ELR (cell line): Measurements from ENCODE around the gene NDFIP2.

Source experiments
- DNase-seq: peaks from one replicate; pipeline ENCODE4 v3.0.0-alpha.2; 2015; ENCODE audit warnings: low read depth

NDFIP2 gene

DNA sequence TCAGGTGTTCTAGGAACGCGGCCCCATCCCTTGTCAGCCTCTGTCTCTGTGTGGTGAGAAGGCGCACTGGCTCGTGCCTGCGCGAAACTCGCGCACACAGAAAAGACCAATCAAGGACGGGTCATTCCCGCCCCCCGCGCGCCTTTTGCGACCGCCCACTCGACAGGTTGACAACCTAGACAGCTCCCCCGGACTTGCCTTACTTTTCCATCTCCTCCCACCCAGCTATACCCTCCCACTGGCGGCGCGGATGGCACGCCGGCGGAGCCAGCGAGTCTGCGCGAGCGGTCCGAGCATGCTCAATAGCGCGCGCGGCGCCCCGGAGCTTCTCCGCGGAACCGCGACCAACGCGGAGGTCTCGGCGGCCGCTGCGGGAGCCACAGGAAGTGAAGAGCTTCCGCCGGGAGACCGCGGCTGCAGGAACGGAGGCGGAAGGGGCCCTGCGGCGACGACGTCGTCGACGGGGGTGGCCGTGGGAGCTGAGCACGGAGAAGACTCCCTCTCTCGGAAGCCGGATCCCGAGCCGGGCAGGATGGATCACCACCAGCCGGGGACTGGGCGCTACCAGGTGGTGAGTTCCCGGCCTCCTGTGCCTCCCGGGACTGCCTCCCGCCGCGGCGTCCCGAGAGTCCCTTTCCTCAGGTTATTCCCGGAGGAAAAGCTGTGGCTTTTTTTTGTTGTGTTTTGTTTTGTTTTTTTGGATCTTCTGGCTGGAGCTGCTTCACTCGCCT lies at the start of gene NDFIP2:
Gene NDFIP2 (plus strand): TSS at position 202 of the 731 bp plus-strand sequence. CDS start 49 bp downstream, at position 251.
- peak; percentile 85 for DNase-seq

DNA sequence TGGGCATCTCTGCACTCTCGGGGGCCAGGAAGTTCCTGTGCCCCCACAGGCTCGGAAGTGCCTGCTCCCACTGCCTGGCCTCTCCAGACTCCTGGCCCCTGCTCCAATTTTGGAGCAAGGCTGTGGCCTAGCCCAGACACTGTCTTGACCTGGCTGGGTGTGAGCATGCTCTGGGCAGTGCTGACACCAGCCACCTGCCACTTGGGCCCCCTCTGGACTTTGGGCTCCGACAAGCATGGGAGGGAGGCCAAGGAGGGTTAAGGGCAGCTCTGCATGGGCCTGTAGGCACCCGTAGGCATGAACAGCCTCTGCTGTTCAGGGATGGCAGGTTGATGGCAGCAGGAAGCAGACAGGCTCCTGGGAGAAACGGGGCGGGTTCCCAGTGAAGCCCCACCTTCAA lies 48.9 kb upstream of the NDFIP2 start:
- no peak for DNase-seq

GRCh38 chr13:79432992-79433391 lies 48.0 kb upstream of the NDFIP2 start:
- DNase-seq, result no peak

DNA sequence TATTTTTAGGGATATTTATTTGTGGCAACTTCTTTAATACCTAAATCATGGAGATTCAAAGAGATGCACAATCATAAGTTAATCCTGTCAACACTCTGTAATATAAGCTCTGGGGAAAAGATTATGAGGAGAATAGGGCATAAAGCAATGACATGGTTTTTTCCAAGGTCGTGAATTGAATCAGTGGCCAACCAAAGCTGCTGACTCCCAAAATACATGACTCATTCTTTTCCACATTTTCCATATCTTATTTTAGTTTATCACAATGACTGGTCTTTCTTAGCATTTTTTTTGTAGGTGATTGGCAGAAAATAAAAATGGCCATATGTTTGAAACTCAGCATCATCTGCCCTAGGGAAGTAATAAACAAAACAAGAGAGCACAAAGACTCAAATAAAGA lies 46.4 kb upstream of the NDFIP2 start:
- DNase-seq, result peak; percentile 61

GRCh38 chr13:79435561-79435990 lies 45.4 kb upstream of the NDFIP2 start:
- peak; percentile 85 for DNase-seq

GRCh38 chr13:79439275-79439674 lies 41.7 kb upstream of the NDFIP2 start:
- DNase-seq, result no peak

DNA sequence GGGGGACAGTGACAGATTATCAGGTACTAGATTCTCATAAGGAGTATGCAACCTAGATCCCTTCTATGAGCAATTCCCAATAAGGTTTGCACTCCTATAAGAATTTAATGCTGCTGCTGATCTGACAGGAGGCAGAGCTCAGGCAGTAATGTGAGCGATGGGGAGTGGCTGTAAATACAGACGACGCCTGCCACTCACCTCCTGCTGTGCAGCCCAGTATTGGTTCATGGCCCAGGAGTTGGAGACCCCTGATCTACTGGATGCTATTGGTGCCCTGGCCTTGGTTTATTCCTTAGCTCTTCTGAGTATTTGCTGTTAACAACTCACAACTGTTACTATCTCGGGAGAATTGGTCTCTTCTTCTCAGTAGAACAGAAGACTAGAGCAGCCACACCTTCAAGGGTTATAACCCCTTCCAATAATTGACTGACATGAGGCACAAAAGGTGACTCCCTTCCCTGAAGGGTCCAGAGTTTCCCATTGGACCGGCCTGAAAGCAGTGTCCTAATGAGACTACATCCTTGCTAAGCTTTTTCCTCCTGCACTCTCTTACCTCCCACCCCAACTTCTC lies 39.9 kb upstream of the NDFIP2 start:
- no peak for DNase-seq

DNA sequence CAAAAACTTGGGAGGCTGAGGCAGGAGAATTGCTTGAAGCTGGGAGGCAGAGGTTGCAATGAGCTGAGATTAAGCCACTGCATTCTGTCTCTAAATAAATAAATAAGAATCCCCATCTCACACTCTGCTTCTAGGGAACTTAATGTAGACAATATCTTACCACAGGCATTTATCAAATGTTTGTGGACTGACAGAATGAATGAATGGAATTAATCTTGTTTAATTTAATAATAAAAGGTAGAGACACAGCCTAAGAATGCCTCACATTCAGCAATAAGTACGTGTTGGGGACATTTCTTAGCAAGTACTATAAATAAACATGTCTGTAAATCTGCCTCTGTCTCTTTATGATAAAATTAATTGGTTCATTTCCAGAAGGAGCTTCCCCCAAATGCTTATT lies 38.7 kb upstream of the NDFIP2 start:
- no peak for DNase-seq

- DNase-seq, result no peak
Measured at GRCh38 chr13:79442706-79443105, 38.2 kb upstream of the NDFIP2 start.

DNA sequence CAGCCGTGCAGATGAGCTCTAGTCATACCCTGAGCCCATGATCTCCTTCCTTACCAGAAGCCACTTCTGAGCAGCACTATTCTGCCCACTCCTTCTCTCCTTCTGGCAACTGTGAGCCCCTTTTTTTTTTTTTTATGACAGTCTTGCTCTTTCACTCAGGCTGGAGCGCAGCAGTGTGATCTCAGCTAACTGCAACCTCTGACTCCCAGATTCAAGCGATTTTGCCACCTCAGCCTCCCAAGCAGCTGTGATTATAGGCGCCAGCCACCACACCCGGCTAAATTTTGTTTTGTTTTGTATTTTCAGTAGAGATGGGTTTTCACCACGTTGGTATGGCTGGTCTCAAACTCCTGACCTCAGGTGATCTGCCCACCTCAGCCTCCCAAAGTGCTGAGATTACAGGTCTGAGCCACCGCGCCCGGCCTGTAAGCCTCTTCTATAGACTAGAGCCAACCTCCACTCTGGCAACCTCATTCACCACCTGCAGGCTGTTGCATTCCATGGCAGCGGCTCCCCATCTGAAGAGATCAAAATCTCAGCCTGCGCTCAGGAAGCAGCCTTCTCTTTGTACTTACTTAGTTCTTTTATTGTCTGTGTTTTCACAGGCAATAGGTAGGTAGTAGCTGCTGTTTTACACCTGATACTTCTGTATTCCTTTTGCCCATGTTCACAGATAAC lies 34.8 kb upstream of the NDFIP2 start:
- DNase-seq, result no peak

DNA sequence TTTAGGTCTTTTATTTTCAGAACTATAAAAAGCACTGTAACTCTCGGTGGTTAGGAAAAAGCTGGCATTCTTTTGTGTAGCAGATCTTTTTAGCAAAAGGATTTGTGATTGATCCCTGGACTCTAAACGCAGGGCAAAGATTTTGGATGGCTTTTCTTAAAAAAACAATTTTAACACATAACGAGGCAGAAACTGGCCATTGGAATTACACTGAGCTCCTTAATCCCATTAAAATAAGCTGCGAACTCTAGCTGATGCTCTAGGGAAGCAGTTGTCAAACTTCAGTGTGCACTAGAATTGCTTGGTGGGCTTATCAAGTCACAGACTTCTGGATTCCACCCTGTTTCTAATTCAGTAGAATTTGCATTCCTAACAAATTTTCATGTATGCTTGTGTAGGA lies 33.8 kb upstream of the NDFIP2 start:
- no peak for DNase-seq

GRCh38 chr13:79447741-79448140 lies 33.2 kb upstream of the NDFIP2 start:
- no peak for DNase-seq

GRCh38 chr13:79448413-79448812 lies 32.5 kb upstream of the NDFIP2 start:
- peak; percentile 50 for DNase-seq

DNA sequence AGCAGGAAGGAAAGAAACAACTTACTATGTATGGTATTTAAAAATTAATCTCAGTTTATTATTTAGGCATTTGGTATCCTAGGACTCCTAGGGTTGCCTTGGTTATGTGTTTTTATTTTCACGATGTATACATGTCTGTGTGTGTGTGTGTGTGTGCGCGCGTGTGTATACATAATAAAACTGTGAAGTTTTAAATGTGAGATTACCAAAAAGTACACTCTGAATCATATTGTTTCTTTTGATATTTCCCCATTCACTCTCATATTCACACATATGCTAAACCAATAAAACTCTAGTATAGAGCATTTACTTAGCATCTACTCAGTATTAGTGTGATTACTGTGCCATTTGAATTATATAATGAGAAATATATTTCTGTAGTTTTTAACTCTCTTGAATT lies 30.8 kb upstream of the NDFIP2 start:
- DNase-seq, result no peak

DNA sequence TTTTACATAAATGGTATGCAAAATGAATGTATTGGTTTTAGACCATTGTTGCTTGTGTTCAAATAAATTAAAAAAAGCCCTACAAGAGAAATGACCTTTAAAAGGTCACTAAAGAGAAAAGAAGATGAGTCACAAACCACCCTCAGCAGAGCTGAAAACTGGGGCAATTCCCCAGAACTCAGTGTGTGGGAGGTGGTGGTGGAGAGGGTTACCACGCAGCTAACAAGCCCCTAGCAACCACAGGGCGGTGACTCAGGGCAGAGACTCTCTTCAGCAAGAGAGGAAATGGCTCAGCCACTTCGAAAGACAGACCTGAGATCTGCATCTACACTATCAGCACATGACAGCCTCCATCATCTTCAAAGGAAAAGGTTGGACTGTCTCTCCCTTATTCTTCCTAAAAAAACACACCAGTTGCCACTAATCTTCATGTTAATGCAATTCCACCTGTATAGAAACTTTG lies 29.4 kb upstream of the NDFIP2 start:
- DNase-seq, result peak; percentile 97

GRCh38 chr13:79452239-79452913 lies 28.6 kb upstream of the NDFIP2 start:
- no peak for DNase-seq

DNA sequence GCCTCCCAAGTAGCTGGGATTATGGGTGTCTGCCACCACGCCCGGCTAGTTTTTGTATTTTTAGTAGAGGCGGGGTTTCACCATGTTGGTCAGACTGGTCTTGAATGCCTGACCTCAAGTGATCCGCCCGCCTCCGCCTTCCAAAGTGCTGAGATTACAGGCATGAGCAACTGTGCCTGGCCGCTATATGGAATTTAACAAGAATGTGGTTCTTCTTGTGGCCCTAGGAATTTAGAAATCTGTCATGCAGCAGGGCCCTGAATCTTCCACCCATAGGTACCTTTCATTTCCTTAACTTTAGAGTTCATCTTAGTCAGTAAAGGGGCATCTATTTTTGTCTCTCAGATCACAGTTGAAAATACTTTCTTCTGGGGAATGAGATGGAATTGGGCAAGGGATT lies 25.6 kb upstream of the NDFIP2 start:
- peak; percentile 57 for DNase-seq

DNA sequence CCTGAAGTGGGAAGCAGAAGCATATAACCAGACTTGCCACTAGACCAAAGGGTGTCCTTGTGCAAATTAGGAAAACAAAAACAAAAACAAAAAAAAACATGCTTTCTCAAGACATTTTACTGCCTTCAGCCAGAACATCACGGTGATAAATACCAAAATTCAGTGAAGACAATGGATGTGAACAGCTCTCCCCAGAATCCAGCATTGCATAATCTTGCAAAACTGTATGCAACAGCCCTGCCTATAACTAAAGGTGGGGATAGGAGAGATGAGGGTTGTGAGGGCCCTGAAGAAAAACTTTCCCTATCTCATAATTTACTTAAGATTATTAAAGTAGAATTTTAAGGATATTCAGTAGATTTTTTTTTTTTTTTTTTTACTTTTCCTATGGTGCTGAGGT lies 24.9 kb upstream of the NDFIP2 start:
- no peak for DNase-seq

DNA sequence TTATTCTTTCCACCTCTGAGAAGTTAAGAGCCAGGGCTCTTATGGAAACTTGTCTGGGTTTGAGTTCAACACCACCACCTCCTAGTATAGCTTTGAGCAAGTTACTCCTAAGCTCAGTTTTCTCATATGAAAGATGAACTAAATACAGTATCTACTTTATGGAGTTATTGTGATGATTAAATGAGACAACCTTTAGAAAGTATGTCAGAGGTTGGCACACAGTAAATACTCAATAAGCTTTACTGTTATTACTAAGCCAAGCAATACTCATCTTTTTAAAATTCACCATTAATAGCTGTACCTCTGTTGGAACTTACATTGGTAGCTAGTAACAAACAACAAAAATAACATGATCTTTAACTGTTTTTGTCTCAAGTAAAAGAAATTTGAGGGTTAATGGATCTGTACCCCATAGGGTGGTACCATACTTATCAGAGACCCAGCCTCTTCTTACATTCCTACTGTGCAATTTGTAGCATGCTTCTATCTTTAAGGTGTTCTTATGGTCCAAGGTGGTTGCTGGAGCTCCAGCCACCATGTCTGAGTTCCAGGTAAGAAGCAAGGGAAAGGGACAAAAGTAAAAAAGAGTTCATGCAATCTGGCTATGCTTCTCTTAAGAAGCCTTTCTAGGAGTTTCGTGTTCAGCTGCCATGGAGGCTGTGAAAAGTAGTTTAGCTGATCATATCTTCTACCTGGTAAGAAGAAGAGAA lies 24.1 kb upstream of the NDFIP2 start:
- no peak for DNase-seq

DNA sequence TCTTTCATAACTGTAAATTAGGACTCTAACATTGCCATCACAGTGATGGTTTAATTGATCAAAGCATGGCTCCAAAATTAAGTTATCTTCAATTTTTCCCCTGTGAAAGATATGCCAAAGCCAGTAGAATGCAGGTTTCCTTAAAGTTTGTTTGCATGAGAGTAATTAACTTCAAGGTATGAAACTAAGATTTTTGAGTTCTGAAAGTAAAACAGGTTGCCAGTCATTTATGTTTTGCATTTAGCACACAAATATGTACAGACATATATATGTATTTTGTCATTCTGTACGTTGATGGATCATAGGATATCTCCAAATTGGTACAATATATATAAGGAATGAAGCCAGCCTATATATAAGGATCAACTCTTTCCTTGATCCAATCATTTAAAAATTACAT lies 23.6 kb upstream of the NDFIP2 start:
- DNase-seq, result no peak

GRCh38 chr13:79457948-79458347 lies 23.0 kb upstream of the NDFIP2 start:
- peak; percentile 92 for DNase-seq

- DNase-seq, result no peak
Measured at GRCh38 chr13:79458436-79458835, 22.5 kb upstream of the NDFIP2 start.
